Measurements from ENCODE around the gene CFAP65.
A peak's percentile ranks its signal among the peaks of the same experiment; 100 is the strongest.

CFAP65 gene

DNA sequence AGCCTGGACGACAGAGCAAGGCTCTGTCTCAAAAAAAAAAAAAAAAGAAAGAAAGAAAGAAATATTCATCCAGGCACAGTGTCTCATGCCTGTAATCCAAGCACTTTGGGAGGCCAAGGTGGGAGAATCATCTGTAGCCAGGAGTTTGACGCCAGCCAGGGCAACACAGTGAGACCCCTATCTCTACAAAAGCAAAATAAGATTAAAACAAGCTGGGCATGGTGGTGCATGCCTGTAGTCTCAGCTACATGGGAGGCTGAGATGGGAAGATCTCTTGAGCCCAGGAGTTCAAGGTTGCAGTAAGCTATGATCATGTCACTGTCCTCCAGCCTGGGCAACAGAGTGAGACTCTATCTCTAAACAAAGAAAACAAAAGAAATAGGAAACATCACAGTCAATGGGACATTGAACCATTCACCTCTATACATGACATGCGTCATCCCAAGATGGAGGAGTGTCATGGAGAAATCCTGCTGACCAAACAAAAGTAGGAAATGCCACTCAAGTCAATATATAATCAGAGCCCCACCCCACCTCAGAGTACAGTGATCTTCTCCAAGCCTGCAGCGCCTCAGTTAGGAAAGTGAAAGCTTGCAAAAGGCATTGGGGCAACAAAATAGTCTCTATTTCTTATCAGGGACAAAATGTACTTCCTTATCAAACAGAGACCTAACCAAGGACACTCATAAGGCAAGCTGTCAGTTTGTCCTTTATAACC lies 66.1 kb downstream of the CFAP65 start:
- Histone ChIP-seq H3K27ac (no peak overlapping the region), H2AFZ (no peak overlapping the region), H3K4me2 (ENCODE audit: low read length) (no peak overlapping the region), H3K36me3 (ENCODE audit: control insufficient read depth, insufficient read depth, low read length) (no peaks in the 10 kb centered on the region), H3K4me1 (no peaks in the 10 kb centered on the region), H3K79me2 (no peaks in the 10 kb centered on the region), H3K27me3 (ENCODE audit: control insufficient read depth, insufficient read depth, low read length) (no peaks in the 10 kb centered on the region), H3K9me3 (ENCODE audit: control insufficient read depth, low read length) (no peaks in the 10 kb centered on the region), H3K9ac (no peak overlapping the region), H3K4me3 (ENCODE audit: low read depth, low read length) (no peak overlapping the region)
- TF ChIP-seq, protein P1, sequence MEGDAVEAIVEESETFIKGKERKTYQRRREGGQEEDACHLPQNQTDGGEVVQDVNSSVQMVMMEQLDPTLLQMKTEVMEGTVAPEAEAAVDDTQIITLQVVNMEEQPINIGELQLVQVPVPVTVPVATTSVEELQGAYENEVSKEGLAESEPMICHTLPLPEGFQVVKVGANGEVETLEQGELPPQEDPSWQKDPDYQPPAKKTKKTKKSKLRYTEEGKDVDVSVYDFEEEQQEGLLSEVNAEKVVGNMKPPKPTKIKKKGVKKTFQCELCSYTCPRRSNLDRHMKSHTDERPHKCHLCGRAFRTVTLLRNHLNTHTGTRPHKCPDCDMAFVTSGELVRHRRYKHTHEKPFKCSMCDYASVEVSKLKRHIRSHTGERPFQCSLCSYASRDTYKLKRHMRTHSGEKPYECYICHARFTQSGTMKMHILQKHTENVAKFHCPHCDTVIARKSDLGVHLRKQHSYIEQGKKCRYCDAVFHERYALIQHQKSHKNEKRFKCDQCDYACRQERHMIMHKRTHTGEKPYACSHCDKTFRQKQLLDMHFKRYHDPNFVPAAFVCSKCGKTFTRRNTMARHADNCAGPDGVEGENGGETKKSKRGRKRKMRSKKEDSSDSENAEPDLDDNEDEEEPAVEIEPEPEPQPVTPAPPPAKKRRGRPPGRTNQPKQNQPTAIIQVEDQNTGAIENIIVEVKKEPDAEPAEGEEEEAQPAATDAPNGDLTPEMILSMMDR (IDR thresholded peaks at IDR 0.05) = no peak

DNA sequence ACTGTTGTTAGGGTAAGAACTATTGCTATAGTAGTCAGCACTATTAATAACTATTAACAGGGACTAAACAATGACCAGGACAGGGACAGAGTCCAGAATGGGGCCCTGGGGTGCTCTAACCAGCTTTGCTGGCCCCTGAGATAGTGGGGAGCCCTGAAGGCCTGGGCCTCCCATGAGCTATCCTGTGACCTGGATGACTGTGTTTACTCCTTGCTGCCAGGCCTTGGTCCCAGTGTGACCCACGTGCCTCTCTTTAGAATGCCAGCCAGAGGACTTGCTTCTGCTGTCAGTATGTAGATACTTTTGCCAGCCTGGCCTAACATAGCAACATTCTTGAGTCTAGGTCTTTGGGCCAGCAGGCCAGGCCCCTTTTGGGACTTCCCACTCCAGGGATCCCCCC lies 70.4 kb downstream of the CFAP65 start:
- Histone ChIP-seq H3K4me1 (no peaks in the 10 kb centered on the region), H3K4me2 (ENCODE audit: low read length) (no peak overlapping the region), H3K79me2 (no peaks in the 10 kb centered on the region), H3K36me3 (ENCODE audit: control insufficient read depth, insufficient read depth, low read length) (no peaks in the 10 kb centered on the region), H3K9ac (no peak overlapping the region), H3K4me3 (ENCODE audit: low read depth, low read length) (no peak overlapping the region), H2AFZ (no peak overlapping the region), H3K27ac (no peak overlapping the region), H3K9me3 (ENCODE audit: control insufficient read depth, low read length) (no peaks in the 10 kb centered on the region), H3K27me3 (ENCODE audit: control insufficient read depth, insufficient read depth, low read length) (no peaks in the 10 kb centered on the region)
- TF ChIP-seq, protein P1 (IDR thresholded peaks at IDR 0.05) = no peak

DNA sequence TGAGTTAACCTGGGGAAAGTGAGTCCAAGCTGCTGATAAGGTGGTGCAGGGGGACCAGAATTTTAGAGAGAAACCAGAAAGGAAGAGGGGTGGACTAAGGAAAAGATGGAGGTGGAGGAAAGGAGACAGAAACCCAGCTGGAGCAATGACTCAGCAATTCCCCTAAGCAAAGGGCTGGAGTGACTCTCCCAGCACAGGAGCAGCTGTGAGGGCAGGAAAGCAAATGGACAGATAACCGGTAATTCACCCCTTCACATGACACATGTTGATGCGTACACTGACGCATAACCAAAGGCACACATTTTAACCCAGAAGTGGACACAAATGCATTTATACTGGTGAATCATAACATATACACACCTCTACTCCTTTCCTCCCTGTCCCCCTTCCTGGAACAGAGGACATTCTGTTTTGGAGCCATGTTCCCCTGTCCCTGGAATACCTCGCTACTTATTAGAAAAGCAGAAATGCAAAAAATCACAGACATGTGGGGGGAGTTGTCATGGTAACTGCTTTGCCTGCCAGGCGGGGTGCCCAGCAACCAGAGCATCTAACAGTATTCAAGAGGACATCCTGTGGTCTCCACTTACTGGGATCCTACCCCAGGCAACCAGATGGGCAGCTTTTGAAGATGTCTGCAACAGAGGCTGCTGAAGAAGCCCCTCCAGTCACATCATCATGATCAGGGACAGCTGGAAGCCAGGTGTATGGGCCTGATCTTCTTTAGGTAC lies 77.1 kb downstream of the CFAP65 start:
- Histone ChIP-seq H3K9me3 (ENCODE audit: control insufficient read depth, low read length) (no peaks in the 10 kb centered on the region), H3K27me3 (ENCODE audit: control insufficient read depth, insufficient read depth, low read length) (peaks cover 9% of the 10 kb centered on the region), H3K79me2 (peaks cover 6% of the 10 kb centered on the region), H3K36me3 (ENCODE audit: control insufficient read depth, insufficient read depth, low read length) (no peaks in the 10 kb centered on the region), H3K4me1 (peaks cover 14% of the 10 kb centered on the region), H3K4me3 (ENCODE audit: low read depth, low read length) (no peak overlapping the region), H2AFZ (peak overlapping the region; percentile 83), H3K4me2 (ENCODE audit: low read length) (no peak overlapping the region), H3K27ac (peak overlapping the region; percentile 92), H3K9ac (no peak overlapping the region)
- TF ChIP-seq, protein P1 (IDR thresholded peaks at IDR 0.05) = no peak

DNA sequence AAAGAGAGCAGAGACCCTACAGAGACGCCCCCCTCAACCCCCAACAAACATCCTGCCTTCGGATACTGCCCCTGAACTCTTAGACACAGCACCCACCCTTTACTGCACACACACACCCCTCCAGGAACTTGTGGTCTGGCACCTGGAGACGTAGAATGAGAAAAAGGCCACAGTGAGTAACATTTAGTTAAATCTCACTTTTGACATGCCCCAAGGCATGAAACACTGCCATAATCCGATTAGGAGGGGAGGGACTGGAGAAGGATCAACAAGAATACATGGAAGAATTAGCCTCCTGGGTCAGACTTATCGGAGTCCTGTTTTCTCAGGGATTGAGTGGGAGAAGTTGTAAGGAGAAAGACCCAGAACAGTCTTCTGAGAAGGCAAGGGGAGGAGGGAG lies 77.7 kb downstream of the CFAP65 start:
- Histone ChIP-seq H3K9me3 (ENCODE audit: control insufficient read depth, low read length) (no peaks in the 10 kb centered on the region), H3K4me1 (peaks cover 20% of the 10 kb centered on the region), H3K4me2 (ENCODE audit: low read length) (no peak overlapping the region), H3K27ac (peak overlapping the region; percentile 92), H3K79me2 (peaks cover 6% of the 10 kb centered on the region), H3K36me3 (ENCODE audit: control insufficient read depth, insufficient read depth, low read length) (no peaks in the 10 kb centered on the region), H3K9ac (peak overlapping the region; percentile 20), H2AFZ (peak overlapping the region; percentile 83), H3K27me3 (ENCODE audit: control insufficient read depth, insufficient read depth, low read length) (peaks cover 9% of the 10 kb centered on the region), H3K4me3 (ENCODE audit: low read depth, low read length) (no peak overlapping the region)
- TF ChIP-seq, protein P1 (IDR thresholded peaks at IDR 0.05) = no peak
